Heart right ventricle (tissue), 16 donors: ENCODE measurements around the gene DENND1A. TPM values are rescaled to one million over a fixed set of nuclear protein-coding genes. Genes with fewer than 3 reads are reported as not detected.
A peak's percentile ranks its signal among the peaks of the same experiment; 100 is the strongest.

Experiments
- ATAC-seq, 8 donors: fragments of 200-7000 bp; cut with Tn5 transposase; one replicate each; pipeline ENCODE4 v1.9.1; 2020; ENCODE audit warnings: mild to moderate bottlenecking in 8 of 8, moderate library complexity in 8 of 8, moderate number of reproducible peaks in 1 of 8
- DNase-seq, 2 donors: peaks; one replicate each; pipeline ENCODE4 v3.0.0-alpha.2; 2020
- H3K27ac ChIP-seq, 10 donors: fragments of 200-600 bp; sonication (generic) in 2 of 10; one replicate each; pipeline versions ENCODE4 v1.5.0 to v1.8.0; 2020 to 2022; ENCODE audit warnings: mild to moderate bottlenecking in 3 of 10
- H3K27me3 ChIP-seq, 7 donors: fragments of 200-600 bp; one replicate each; pipeline ENCODE4 v1.8.0; 2021 to 2022; ENCODE audit warnings: mild to moderate bottlenecking in 2 of 7
- H3K36me3 ChIP-seq, 9 donors: fragments of 200-600 bp; sonication (generic) in 1 of 9; one replicate each; pipeline versions ENCODE4 v1.5.0 to v1.8.0; 2020 to 2022; ENCODE audit warnings: mild to moderate bottlenecking in 2 of 9
- H3K4me1 ChIP-seq, 9 donors: fragments of 200-600 bp; sonication (generic) in 1 of 9; one replicate each; pipeline versions ENCODE4 v1.5.0 to v1.8.0; 2020 to 2022; ENCODE audit warnings: mild to moderate bottlenecking in 4 of 9
- H3K4me3 ChIP-seq, 10 donors: fragments of 200-600 bp; sonication (generic) in 2 of 10; one replicate each; pipeline versions ENCODE4 v1.5.0 to v1.8.0; 2020 to 2022; ENCODE audit warnings: mild to moderate bottlenecking in 7 of 10, moderate library complexity in 2 of 10
- H3K9me3 ChIP-seq, 11 donors: fragments of 200-600 bp in 10 of 11; sonication (generic) in 2 of 11; one replicate each; pipeline versions ENCODE4 v1.5.0 to v1.8.0; 2013 to 2022; ENCODE audit warnings: mild to moderate bottlenecking in 2 of 11, control low read depth in 1 of 11, moderate library complexity in 1 of 11
- CTCF ChIP-seq, 9 donors: fragments of 200-600 bp; sonication (generic) in 2 of 9; IDR thresholded peaks; one replicate each; pipeline versions ENCODE4 v1.5.0 to v1.8.0; 2021 to 2022; ENCODE audit warnings: antibody characterized with exemption in 9 of 9, mild to moderate bottlenecking in 5 of 9, moderate library complexity in 1 of 9
- WGBS, 2 donors: extraction: QIAGEN DNeasy Blood & Tissue Kit; methylation state at CpG; one replicate each; pipeline ENCODE4 v1.1.7; 2013; ENCODE audit warnings: inconsistent platforms in 1 of 2; 5-methylcytosine and 5-hydroxymethylcytosine counted together
- intact Hi-C, 10 donors: fragments of 100-400 bp; cut with DNase I; formaldehyde crosslinking; loops; one replicate each; pipeline versions ENCODE4 v1.11.1 to v1.14.2; 2022
- polyA plus RNA-seq, 2 donors: library from polyadenylated mRNA; stranded (reverse); fragments of 200-250 nt; gene quantifications; one replicate each; pipeline ENCODE4 v1.2.3, GENCODE V29; 2013
- total RNA-seq, 10 donors: library from RNA; stranded (reverse); fragmentation: NEBNext Ultra II Directional in 3 of 10; extraction: Animal tissue kit (Norgen Biotek cat#: 25700) in 3 of 10; gene quantifications; one replicate each; pipeline versions ENCODE4 v1.2.1 to v1.2.4, GENCODE V29; 2021 to 2023
- donor health status: Arrhythmogenic right ventricular cardiomyopathy.
- donor health status: ischemic (EF 13 %, LVEDD 7.1; RV severe dilation, severe dysfunction).
- donor health status: healthy with polysubstance abuse.
- donor health status: DM: no; HTN: yes; CAD: no.
- donor health status: DM: no; HTN: no; CAD: no.
- donor health status: ischemic (EF 25% LVEDD 6.9; RV normal size, moderate dysfunction).
- donor health status: ischemic (EF 25% LVEDD 5.7; RV mildly dilated, moderate dysfunction).
- donor health status: healthy.
- donor health status: DM: yes; HTN: yes; CAD: no.
- donor health status: Ischemic cardiomyopathy.
- donor health status: ischemic (EF 35%, LVEDD 5.7; RV mildly dilated, moderate dysfunction).
- donor health status: nonischemic (EF 11% LVEDD 7.7; RV severe dilation, severe dysfunction).
- donor health status: DM: yes; HTN: yes; CAD: no.
- donor health status: PGD.
- donor health status: ischemic (EF 29% LVEDD 5.4; RV normal size, mild dysfunction).
- donor health status: nonischemic (EF 23%, LVEDD 6.1; RV moderate dilation, normal function).

Gene DENND1A
- total and polyA plus RNA-seq, 12 donors: 7.3 to 19.6 (median 12.2) TPM

GRCh38 chr9:123437201-123437600 is 492.7 kb downstream of the DENND1A start:
- TF ChIP-seq CTCF (IDR thresholded peaks at IDR 0.05): no peak
- DNase-seq (no peak), ATAC-seq (no peak)
- no peaks in the 10 kb centered on the region for H3K4me1 ChIP-seq
- WGBS, 2 donors: 95 to 99% methylated on average over 8 of the region's 8 CpGs
- intact Hi-C loops: no loop called here
- no peak overlapping the region for H3K27ac ChIP-seq
- no peaks in the 10 kb centered on the region for H3K9me3 ChIP-seq
- H3K4me3 ChIP-seq: no peak overlapping the region
- H3K36me3 ChIP-seq: peaks cover 0 to 78% (median 20%) of the 10 kb centered on the region in 9 donors
- no peaks in the 10 kb centered on the region for H3K27me3 ChIP-seq

- Histone ChIP-seq H3K27me3 (no peaks in the 10 kb centered on the region), H3K36me3 (peaks cover 0 to 86% (median 20%) of the 10 kb centered on the region in 9 donors), H3K4me1 (no peaks in the 10 kb centered on the region), H3K9me3 (peaks cover 0 to under 1% (median 0%) of the 10 kb centered on the region in 11 donors), H3K27ac (no peak overlapping the region), H3K4me3 (no peak overlapping the region)
- ATAC-seq (no peak), DNase-seq (no peak)
- WGBS, 2 donors: 94 to 99% methylated on average over 2 of the region's 2 CpGs
- TF ChIP-seq CTCF (IDR thresholded peaks at IDR 0.05): no peak
- intact Hi-C loops: no loop called here
These were observed 494.5 kb downstream of the DENND1A start for GRCh38 chr9:123435471-123435870.

- no peak for TF ChIP-seq CTCF (IDR thresholded peaks at IDR 0.05)
- DNase-seq: no peak
- intact Hi-C loops: no loop called here
- WGBS, 2 donors: 92 to 95% methylated on average over 9 of the region's 9 CpGs
- Histone ChIP-seq H3K4me1 (no peaks in the 10 kb centered on the region), H3K36me3 (peaks cover 0 to 82% (median 20%) of the 10 kb centered on the region in 9 donors), H3K9me3 (peaks cover 0 to 8% (median 0%) of the 10 kb centered on the region in 11 donors), H3K27me3 (no peaks in the 10 kb centered on the region), H3K4me3 (no peak overlapping the region), H3K27ac (no peak overlapping the region)
- ATAC-seq: no peak
These were observed 495.2 kb downstream of the DENND1A start for GRCh38 chr9:123434619-123435240.

- H3K9me3 ChIP-seq: peaks cover 0 to 18% (median 0%) of the 10 kb centered on the region in 11 donors
- WGBS, 2 donors: 98 to 99% methylated on average over 22 of the region's 22 CpGs
- H3K4me3 ChIP-seq: no peak overlapping the region
- H3K27me3 ChIP-seq: no peaks in the 10 kb centered on the region
- no peak for TF ChIP-seq CTCF (IDR thresholded peaks at IDR 0.05)
- H3K4me1 ChIP-seq: no peaks in the 10 kb centered on the region
- ATAC-seq: peak in 1 of 8 donors; percentile 25
- H3K27ac ChIP-seq: no peak overlapping the region
- peaks cover 0 to 61% (median 8%) of the 10 kb centered on the region in 9 donors for H3K36me3 ChIP-seq
- intact Hi-C loops: no loop called here
- no peak for DNase-seq
These were observed 497.3 kb downstream of the DENND1A start for GRCh38 chr9:123432331-123433236.
